Smooth muscle cell (in vitro differentiated cells): ENCODE measurements around the gene SPPL2B. TPM values are rescaled to one million over a fixed set of nuclear protein-coding genes. Genes with fewer than 3 reads are reported as not detected.

ENCODE experiments used
- DNase-seq: peaks from one replicate; lab custom pipeline; 2025; ENCODE audit not compliant: unreplicated experiment; lab: John Stamatoyannopoulos, UW
- H2AFZ ChIP-seq: fragments of 200-600 bp; sonication (generic); 2 replicates; pipeline ENCODE4 v1.6.0; 2016; ENCODE audit warnings: antibody characterized with exemption, low read depth, mild to moderate bottlenecking
- H3F3A ChIP-seq: fragments of 200-600 bp; sonication (generic); 2 replicates; pipeline ENCODE4 v1.6.0; 2017; ENCODE audit warnings: antibody characterized with exemption, low read depth
- H3K27ac ChIP-seq: fragments of 200-600 bp; sonication (generic); 2 replicates; pipeline ENCODE4 v1.5.1; 2016; ENCODE audit warnings: low read depth, mild to moderate bottlenecking
- H3K27me3 ChIP-seq: fragments of 200-600 bp; sonication (generic); 2 replicates; pipeline ENCODE4 v1.6.1; 2016; ENCODE audit warnings: low read depth, mild to moderate bottlenecking
- H3K36me3 ChIP-seq: fragments of 200-600 bp; sonication (generic); 2 replicates; pipeline ENCODE4 v1.5.1; 2016; ENCODE audit warnings: low read depth
- H3K4me1 ChIP-seq: fragments of 200-600 bp; sonication (generic); 2 replicates; pipeline ENCODE4 v1.5.1; 2016; ENCODE audit warnings: low read depth
- H3K4me2 ChIP-seq: fragments of 200-600 bp; sonication (generic); 2 replicates; pipeline ENCODE4 v1.6.0; 2016; ENCODE audit warnings: mild to moderate bottlenecking
- H3K4me3 ChIP-seq: fragments of 200-600 bp; sonication (generic); 2 replicates; pipeline ENCODE4 v1.5.1; 2016; ENCODE audit warnings: mild to moderate bottlenecking
- H3K79me2 ChIP-seq: fragments of 200-600 bp; sonication (generic); 2 replicates; pipeline ENCODE4 v1.6.0; 2016; ENCODE audit warnings: low read depth, mild to moderate bottlenecking
- H3K9ac ChIP-seq: fragments of 200-600 bp; sonication (generic); 2 replicates; pipeline ENCODE4 v1.6.0; 2016; ENCODE audit warnings: low read depth
- H3K9me3 ChIP-seq: fragments of 200-600 bp; sonication (generic); replicated peaks from 2 replicates; pipeline ENCODE4 v1.5.1; 2016; ENCODE audit warnings: low read depth
- H4K20me1 ChIP-seq: fragments of 200-600 bp; sonication (generic); 2 replicates; pipeline ENCODE4 v1.6.0; 2016; ENCODE audit warnings: low read depth
- CTCF ChIP-seq: fragments of 200-600 bp; sonication (generic); IDR thresholded peaks from 2 replicates; pipeline ENCODE4 v1.5.1; 2017; ENCODE audit warnings: borderline replicate concordance, mild to moderate bottlenecking, antibody characterized with exemption; ENCODE audit not compliant: insufficient read depth, poor library complexity, severe bottlenecking
- WGBS: methylation state at CpG from one replicate; pipeline ENCODE4 v1.1.7; 2016; ENCODE audit warnings: low lambda C conversion rate; 5-methylcytosine and 5-hydroxymethylcytosine counted together
- polyA plus RNA-seq: library from polyadenylated mRNA; unstranded; fragments of >200 nt; fragmentation: Nextera tagmentation; extraction: Ambion mirVana; gene quantifications from 2 replicates; pipeline ENCODE4 v1.2.1, GENCODE V29; 2016
- total RNA-seq: library from RNA; depleted of rRNA; stranded (reverse); fragments of >200 nt; gene quantifications from 2 replicates; pipeline ENCODE4 v1.2.3, GENCODE V29; 2014

The SPPL2B gene
- total and polyA plus RNA-seq, 2 experiments from 2014 or later, result 53.6 to 54.7 TPM

- Histone ChIP-seq H3K36me3 (no peaks in the 10 kb centered on the region), H3K4me2 (no peak overlapping the region), H2AFZ (no peak overlapping the region), H3K4me3 (no peak overlapping the region), H3K9ac (no peak overlapping the region), H3K27ac (no peak overlapping the region), H3K27me3 (peaks cover 51% of the 10 kb centered on the region), H3F3A (no peaks in the 10 kb centered on the region), H4K20me1 (peaks cover 59% of the 10 kb centered on the region), H3K4me1 (peaks cover 10% of the 10 kb centered on the region), H3K79me2 (no peaks in the 10 kb centered on the region), H3K9me3 (no peaks in the 10 kb centered on the region)
- no peak for DNase-seq
- WGBS, result 91% methylated on average over 20 of the region's 20 CpGs
- TF ChIP-seq CTCF, result no peak
Measured at GRCh38 chr19:2286402-2287140, 41.9 kb upstream of the SPPL2B start.

DNA sequence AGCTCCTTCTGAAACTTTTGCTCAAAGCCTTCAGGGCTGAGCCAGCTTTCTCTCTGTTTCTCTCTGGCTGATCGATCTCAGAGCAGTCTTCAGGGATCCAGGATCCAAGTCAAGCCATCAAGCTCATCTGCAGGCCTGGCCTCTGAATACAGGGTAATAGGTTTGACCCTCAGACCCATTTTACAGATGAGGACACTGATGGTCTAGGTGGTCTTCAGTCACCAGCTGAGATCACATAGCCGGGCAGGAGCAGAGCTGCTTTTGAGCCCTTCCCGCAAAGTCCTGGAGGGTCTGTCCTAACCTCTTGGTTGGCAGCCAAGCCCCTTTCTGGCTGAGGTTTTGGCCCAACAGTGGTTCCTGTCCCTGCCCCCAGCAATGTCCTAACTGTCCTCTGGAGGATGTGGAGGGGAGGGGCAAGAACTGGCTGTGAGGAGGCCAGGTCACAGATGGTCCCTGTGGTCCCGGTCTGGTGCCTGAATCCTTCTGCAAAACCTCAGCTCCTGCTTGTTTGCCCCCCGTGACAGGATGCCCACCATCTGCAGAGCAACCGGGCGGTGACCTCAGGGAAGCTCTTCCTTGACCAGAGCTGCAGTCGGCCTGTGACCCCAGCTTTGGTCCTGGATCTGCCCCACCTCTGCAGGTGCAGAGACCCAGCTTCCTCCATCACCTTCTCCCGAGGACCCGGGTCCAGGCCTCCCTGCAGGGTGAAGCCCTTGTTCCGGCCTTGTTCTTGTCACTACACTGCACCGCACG is 40.7 kb upstream of the SPPL2B start:
- peaks cover 63% of the 10 kb centered on the region for H3K27me3 ChIP-seq
- no peaks in the 10 kb centered on the region for H3F3A ChIP-seq
- peaks cover 58% of the 10 kb centered on the region for H4K20me1 ChIP-seq
- no peak overlapping the region for H3K4me3 ChIP-seq
- peaks cover 10% of the 10 kb centered on the region for H3K4me1 ChIP-seq
- 94% methylated on average over 13 of the region's 13 CpGs for WGBS
- no peak for TF ChIP-seq CTCF
- no peak overlapping the region for H3K27ac ChIP-seq
- no peak overlapping the region for H2AFZ ChIP-seq
- H3K4me2 ChIP-seq, result no peak overlapping the region
- H3K9me3 ChIP-seq, result no peaks in the 10 kb centered on the region
- no peak overlapping the region for H3K9ac ChIP-seq
- H3K79me2 ChIP-seq, result no peaks in the 10 kb centered on the region
- H3K36me3 ChIP-seq, result no peaks in the 10 kb centered on the region
- no peak for DNase-seq

- H3K9me3 ChIP-seq, result no peaks in the 10 kb centered on the region
- no peak overlapping the region for H3K4me3 ChIP-seq
- peaks cover 58% of the 10 kb centered on the region for H4K20me1 ChIP-seq
- H3K4me1 ChIP-seq, result peaks cover 10% of the 10 kb centered on the region
- H3K27ac ChIP-seq, result no peak overlapping the region
- no peaks in the 10 kb centered on the region for H3K79me2 ChIP-seq
- no peaks in the 10 kb centered on the region for H3F3A ChIP-seq
- no peak overlapping the region for H2AFZ ChIP-seq
- no peak for TF ChIP-seq CTCF
- no peak overlapping the region for H3K4me2 ChIP-seq
- no peak overlapping the region for H3K9ac ChIP-seq
- no peaks in the 10 kb centered on the region for H3K36me3 ChIP-seq
- DNase-seq, result no peak
- 94% methylated on average over 17 of the region's 17 CpGs for whole genome bisulfite sequencing
- peaks cover 69% of the 10 kb centered on the region for H3K27me3 ChIP-seq
Measured at GRCh38 chr19:2288338-2288817, 40.1 kb upstream of the SPPL2B start.
